HL-60 (cell line): ENCODE data around the gene ERC2.

Source experiments
- CTCF ChIP-seq: IDR thresholded peaks from one replicate; pipeline ENCODE4 v1.5.1; 2011; ENCODE audit warnings: low read length, control low read depth, inconsistent platforms; ENCODE audit not compliant: insufficient read depth
- POLR2AphosphoS5 ChIP-seq: IDR thresholded peaks from 2 replicates; pipeline ENCODE4 v1.6.1; 2012; ENCODE audit warnings: low read depth

GRCh38 chr3:55884491-55885285, 583.6 kb downstream of the ERC2 start:
- TF ChIP-seq CTCF (no peak), POLR2AphosphoS5 (no peak)
